ENCODE data around the gene SH3BGRL3.

GRCh38 chr1:26259005-26259404 lies 20.9 kb upstream of the SH3BGRL3 start:
- TF ChIP-seq CTCF (IDR thresholded peaks at IDR 0.05; ENCODE audit: low read depth, low read length, poor library complexity, severe bottlenecking) (no peak), EZH2phosphoT487 (IDR thresholded peaks at IDR 0.05; ENCODE audit: borderline replicate concordance, low read length) (no peak)
